HG03432 (cell line): ENCODE data around the gene SH2B2.
"Not testable (repeated sequence)": the region's sequence is repeated elsewhere in the genome, so short reads cannot be mapped to it uniquely, and the experiment has no call there.

Source experiments
- ATAC-seq: cut with Tn5 transposase; IDR thresholded peaks from one replicate; pipeline ENCODE4 v1.9.1; 2021; ENCODE audit warnings: mild to moderate bottlenecking, moderate library complexity; ENCODE audit not compliant: unreplicated experiment

The SH2B2 gene

GRCh38 chr7:102284891-102285539, 1.7 kb upstream of the SH2B2 start:
- ATAC-seq, result no peak

GRCh38 chr7:102285540-102286236, 980 bp upstream of the SH2B2 start:
- ATAC-seq, result no peak

GRCh38 chr7:102287111-102287980, 678 bp downstream of the SH2B2 start:
- peak; percentile 18 for ATAC-seq

- no peak for ATAC-seq
Measured at GRCh38 chr7:102287981-102288278, 1.3 kb downstream of the SH2B2 start.

GRCh38 chr7:102288285-102288930, 1.7 kb downstream of the SH2B2 start:
- ATAC-seq, result no peak

GRCh38 chr7:102289057-102289456, 2.4 kb downstream of the SH2B2 start:
- no peak for ATAC-seq

- ATAC-seq, result peak; percentile 47
Measured at GRCh38 chr7:102291056-102291915, 4.6 kb downstream of the SH2B2 start.

- no peak for ATAC-seq
Measured at GRCh38 chr7:102291916-102292267, 5.2 kb downstream of the SH2B2 start.

GRCh38 chr7:102292813-102293798, 6.4 kb downstream of the SH2B2 start:
- no peak for ATAC-seq

- no peak for ATAC-seq
Measured at GRCh38 chr7:102294589-102294988, 7.9 kb downstream of the SH2B2 start.

- ATAC-seq, result no peak
Measured at GRCh38 chr7:102295346-102296178, 8.9 kb downstream of the SH2B2 start.

- ATAC-seq, result no peak
Measured at GRCh38 chr7:102296179-102296438, 9.4 kb downstream of the SH2B2 start.

GRCh38 chr7:102296514-102296913, 9.8 kb downstream of the SH2B2 start:
- no peak for ATAC-seq

GRCh38 chr7:102297487-102298218, 11.0 kb downstream of the SH2B2 start:
- ATAC-seq, result no peak

- no peak for ATAC-seq
Measured at GRCh38 chr7:102300643-102301221, 14.1 kb downstream of the SH2B2 start.

- not testable (repeated sequence) for ATAC-seq
Measured at GRCh38 chr7:102301367-102301766, 14.7 kb downstream of the SH2B2 start.

GRCh38 chr7:102302025-102302424, 15.4 kb downstream of the SH2B2 start:
- ATAC-seq, result no peak
